B cell (primary cell): Measurements from ENCODE around the gene MTHFR.

ENCODE experiments used
- CTCF ChIP-seq: fragments of 200-600 bp; IDR thresholded peaks from one replicate; pipeline ENCODE4 v1.8.0; 2022; ENCODE audit warnings: antibody characterized with exemption, mild to moderate bottlenecking
- EZH2 ChIP-seq: IDR thresholded peaks from 2 replicates; pipeline ENCODE4 v1.6.1; 2012; ENCODE audit warnings: borderline replicate concordance, low read depth, mild to moderate bottlenecking, moderate library complexity, low read length; ENCODE audit not compliant: insufficient read depth, poor library complexity, severe bottlenecking

GRCh38 chr1:11854519-11854918 lies 48.8 kb upstream of the MTHFR start:
- TF ChIP-seq CTCF (no peak), EZH2 (no peak)
